Caco-2 (cell line): ENCODE results near the gene MAGED1. TPM values are rescaled to one million over a fixed set of nuclear protein-coding genes. Genes with fewer than 3 reads are reported as not detected.

ENCODE experiments used
- BruUV-seq: library from RNA; stranded (reverse); fragments of 400-500 nt; replicated peaks from 2 replicates; lab custom pipeline; 2021; lab: Mats Ljungman, UMichigan
- CTCF ChIA-PET: fragments of 300-600 bp; sonication (Branson Sonifier 250); formaldehyde crosslinking; loops from one replicate; lab custom pipeline; 2022; ENCODE audit warnings: antibody characterized with exemption; lab: Charles Lee
- POLR2A ChIA-PET: fragments of 300-600 bp; sonication (Branson Sonifier 250); formaldehyde crosslinking; loops from one replicate; lab custom pipeline; 2022; ENCODE audit warnings: antibody characterized with exemption; lab: Charles Lee
- DNase-seq, 2 experiments: peaks; one replicate each; pipeline versions ENCODE4 v3.0.0 to v3.0.0-alpha.2; 2020 to 2022
- H3K27me3 ChIP-seq: replicated peaks from 2 replicates; pipeline ENCODE4 v1.6.0; 2011; ENCODE audit warnings: low read length; ENCODE audit not compliant: control insufficient read depth, insufficient read depth
- H3K36me3 ChIP-seq: 2 replicates; pipeline ENCODE4 v1.5.1; 2011; ENCODE audit warnings: low read length; ENCODE audit not compliant: control insufficient read depth, insufficient read depth
- H3K4me1 ChIP-seq: fragments of 250-450 bp; sonication (Bioruptor Pico); 2 replicates; pipeline ENCODE4 v1.5.1; 2020; ENCODE audit warnings: mild to moderate bottlenecking
- H3K4me3 ChIP-seq: 2 replicates; pipeline ENCODE4 v1.5.1; 2011; ENCODE audit warnings: low read depth, mild to moderate bottlenecking, control low read depth, low read length
- H3K9me3 ChIP-seq: fragments of 250-450 bp; sonication (Bioruptor Pico); 2 replicates; pipeline ENCODE4 v1.5.1; 2020; ENCODE audit warnings: mild to moderate bottlenecking, moderate library complexity
- H3K27ac Mint-ChIP-seq: one replicate; pipeline ENCODE4 v1.8.0; 2022; ENCODE audit warnings: mixed read lengths; ENCODE audit not compliant: unreplicated experiment
- H3K27me3 Mint-ChIP-seq: one replicate; pipeline ENCODE4 v1.8.0; 2022; ENCODE audit warnings: mixed read lengths; ENCODE audit not compliant: insufficient read depth, unreplicated experiment
- H3K36me3 Mint-ChIP-seq: one replicate; pipeline ENCODE4 v1.8.0; 2022; ENCODE audit warnings: mild to moderate bottlenecking, mixed read lengths; ENCODE audit not compliant: insufficient read depth, unreplicated experiment
- H3K4me1 Mint-ChIP-seq: one replicate; pipeline ENCODE4 v1.8.0; 2022; ENCODE audit warnings: low read depth, mixed read lengths; ENCODE audit not compliant: unreplicated experiment
- H3K4me3 Mint-ChIP-seq: one replicate; pipeline ENCODE4 v1.8.0; 2022; ENCODE audit warnings: mild to moderate bottlenecking, moderate library complexity, mixed read lengths; ENCODE audit not compliant: unreplicated experiment
- H3K9me3 Mint-ChIP-seq: one replicate; pipeline ENCODE4 v1.8.0; 2022; ENCODE audit warnings: mixed read lengths; ENCODE audit not compliant: unreplicated experiment
- intact Hi-C: fragments of 100-400 bp; cut with micrococcal nuclease; formaldehyde crosslinking; loops from one replicate; pipeline ENCODE4 v1.10.0; 2022; ENCODE audit not compliant: unreplicated experiment
- total RNA-seq: library from RNA; stranded (reverse); gene quantifications from 2 replicates; pipeline ENCODE4 v1.2.3, GENCODE V29; 2022
- TF ChIP-seq, protein P1 (sequence below), 2 experiments: fragments of 200-600 bp in 1 of 2; IDR thresholded peaks; 1 replicate in 1 of 2; 2 replicates in 1 of 2; pipeline versions ENCODE4 v1.5.1 to v1.8.0; 2011 to 2022; ENCODE audit warnings: antibody characterized with exemption in 1 of 2, control low read depth in 1 of 2, inconsistent platforms in 1 of 2, low read depth in 1 of 2, low read length in 1 of 2, mild to moderate bottlenecking in 1 of 2, moderate library complexity in 1 of 2; ENCODE audit not compliant: insufficient read depth in 1 of 2, severe bottlenecking in 1 of 2, unreplicated experiment in 1 of 2

MAGED1 gene
- total RNA-seq, 1 experiment from 2014 or later = 174 TPM

DNA sequence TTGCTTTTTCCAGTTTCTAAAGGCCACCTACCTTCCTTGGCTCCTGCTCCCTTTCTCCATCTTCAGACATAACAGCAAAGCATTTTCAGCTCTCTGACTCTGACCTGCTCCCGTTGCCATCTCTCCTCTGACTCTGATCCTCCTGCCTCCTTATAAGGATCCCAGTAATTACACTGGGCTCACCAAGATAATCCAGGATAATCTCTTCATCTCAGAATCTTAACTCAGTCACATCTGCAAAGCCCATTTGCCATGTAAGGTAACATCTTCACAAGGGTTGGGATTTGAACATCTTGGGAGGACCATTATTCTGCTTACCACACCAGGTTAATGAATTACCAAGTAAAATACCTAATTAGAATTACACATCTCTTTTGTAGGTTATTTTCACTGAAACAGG lies 41.3 kb upstream of the MAGED1 start:
- POLR2A ChIA-PET = no interaction called here

DNA sequence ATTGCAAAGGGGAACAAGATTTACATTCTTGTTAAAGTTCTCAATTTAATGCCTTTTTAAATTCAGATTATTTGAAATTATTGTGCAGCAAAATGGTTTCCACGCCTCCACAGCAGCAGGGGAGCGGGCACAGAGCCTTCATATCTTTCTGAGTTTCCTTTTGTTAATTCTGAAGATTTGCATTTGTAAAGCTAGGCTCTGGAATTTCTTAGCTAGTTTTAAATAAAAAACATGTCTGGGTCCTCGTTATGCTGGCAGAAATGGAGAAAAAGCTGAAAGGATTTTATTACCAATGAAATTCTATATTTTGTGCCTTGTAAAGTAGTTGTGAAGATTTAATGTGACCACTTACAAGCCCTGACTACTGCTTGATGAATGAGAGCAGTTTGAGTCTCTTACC lies 40.8 kb upstream of the MAGED1 start:
- DNase-seq = no peak
- no TSS peak for BruUV-seq
- Histone ChIP-seq H3K27me3 (no peaks in the 10 kb centered on the region), H3K4me3 (no peak overlapping the region), H3K36me3 (no peaks in the 10 kb centered on the region), H3K9me3 (no peaks in the 10 kb centered on the region), H3K4me1 (no peaks in the 10 kb centered on the region)
- no peaks in the 10 kb centered on the region for H3K4me1 Mint-ChIP-seq
- no peaks in the 10 kb centered on the region for H3K27me3 Mint-ChIP-seq
- no peak overlapping the region for H3K4me3 Mint-ChIP-seq
- intact Hi-C loops = no loop called here
- TF ChIP-seq, protein P1, sequence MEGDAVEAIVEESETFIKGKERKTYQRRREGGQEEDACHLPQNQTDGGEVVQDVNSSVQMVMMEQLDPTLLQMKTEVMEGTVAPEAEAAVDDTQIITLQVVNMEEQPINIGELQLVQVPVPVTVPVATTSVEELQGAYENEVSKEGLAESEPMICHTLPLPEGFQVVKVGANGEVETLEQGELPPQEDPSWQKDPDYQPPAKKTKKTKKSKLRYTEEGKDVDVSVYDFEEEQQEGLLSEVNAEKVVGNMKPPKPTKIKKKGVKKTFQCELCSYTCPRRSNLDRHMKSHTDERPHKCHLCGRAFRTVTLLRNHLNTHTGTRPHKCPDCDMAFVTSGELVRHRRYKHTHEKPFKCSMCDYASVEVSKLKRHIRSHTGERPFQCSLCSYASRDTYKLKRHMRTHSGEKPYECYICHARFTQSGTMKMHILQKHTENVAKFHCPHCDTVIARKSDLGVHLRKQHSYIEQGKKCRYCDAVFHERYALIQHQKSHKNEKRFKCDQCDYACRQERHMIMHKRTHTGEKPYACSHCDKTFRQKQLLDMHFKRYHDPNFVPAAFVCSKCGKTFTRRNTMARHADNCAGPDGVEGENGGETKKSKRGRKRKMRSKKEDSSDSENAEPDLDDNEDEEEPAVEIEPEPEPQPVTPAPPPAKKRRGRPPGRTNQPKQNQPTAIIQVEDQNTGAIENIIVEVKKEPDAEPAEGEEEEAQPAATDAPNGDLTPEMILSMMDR (IDR thresholded peaks at IDR 0.05; ENCODE audit: insufficient read depth in 1 of 2, low read depth in 1 of 2, low read length in 1 of 2, severe bottlenecking in 1 of 2, unreplicated experiment in 1 of 2) = no peak
- H3K36me3 Mint-ChIP-seq = peaks cover 17% of the 10 kb centered on the region
- H3K27ac Mint-ChIP-seq = no peak overlapping the region
- no peaks in the 10 kb centered on the region for H3K9me3 Mint-ChIP-seq
- ChIA-PET CTCF (no interaction called here), POLR2A (no interaction called here)

More for the DNA sequence above, 41.3 kb upstream of the MAGED1 start:
- no TSS peak for BruUV-seq
- TF ChIP-seq, protein P1 (IDR thresholded peaks at IDR 0.05; ENCODE audit: insufficient read depth in 1 of 2, low read depth in 1 of 2, low read length in 1 of 2, severe bottlenecking in 1 of 2, unreplicated experiment in 1 of 2) = no peak
- no peak for DNase-seq
- Histone ChIP-seq H3K9me3 (no peaks in the 10 kb centered on the region), H3K4me3 (no peak overlapping the region), H3K27me3 (no peaks in the 10 kb centered on the region), H3K36me3 (no peaks in the 10 kb centered on the region), H3K4me1 (no peaks in the 10 kb centered on the region)
- no peaks in the 10 kb centered on the region for H3K4me1 Mint-ChIP-seq
- no peak overlapping the region for H3K27ac Mint-ChIP-seq
- intact Hi-C loops = no loop called here
- H3K9me3 Mint-ChIP-seq = no peaks in the 10 kb centered on the region
- CTCF ChIA-PET = no interaction called here
- H3K27me3 Mint-ChIP-seq = no peaks in the 10 kb centered on the region
- H3K36me3 Mint-ChIP-seq = peaks cover 17% of the 10 kb centered on the region
- H3K4me3 Mint-ChIP-seq = no peak overlapping the region

DNA sequence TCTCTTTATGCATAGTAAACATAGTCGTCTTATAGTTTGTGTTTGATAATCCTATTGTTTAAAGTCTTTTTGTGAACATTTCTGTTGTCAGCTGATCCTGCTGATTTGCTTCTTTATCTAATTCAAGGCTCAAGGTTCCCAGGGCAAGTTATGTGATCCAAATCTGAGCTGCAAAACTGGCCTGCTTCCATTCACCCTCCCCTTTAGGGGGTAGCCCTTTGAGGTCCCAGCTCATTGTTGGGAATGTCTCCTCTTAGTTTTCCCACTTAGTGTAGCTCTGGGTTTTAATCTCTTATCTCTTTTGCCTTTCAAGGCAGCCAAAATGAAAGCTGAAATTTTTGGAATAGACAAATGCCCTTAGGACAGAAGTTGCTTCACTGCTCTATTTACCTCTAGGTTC lies 40.2 kb upstream of the MAGED1 start:
- no peak overlapping the region for H3K4me3 Mint-ChIP-seq
- DNase-seq = no peak
- intact Hi-C loops = no loop called here
- H3K9me3 ChIP-seq = no peaks in the 10 kb centered on the region
- H3K9me3 Mint-ChIP-seq = no peaks in the 10 kb centered on the region
- H3K27me3 ChIP-seq = no peaks in the 10 kb centered on the region
- no peaks in the 10 kb centered on the region for H3K4me1 ChIP-seq
- no peak overlapping the region for H3K27ac Mint-ChIP-seq
- H3K4me1 Mint-ChIP-seq = no peaks in the 10 kb centered on the region
- TF ChIP-seq, protein P1 (IDR thresholded peaks at IDR 0.05; ENCODE audit: insufficient read depth in 1 of 2, low read depth in 1 of 2, low read length in 1 of 2, severe bottlenecking in 1 of 2, unreplicated experiment in 1 of 2) = no peak
- ChIA-PET CTCF (no interaction called here), POLR2A (no interaction called here)
- no peak overlapping the region for H3K4me3 ChIP-seq
- no peaks in the 10 kb centered on the region for H3K36me3 ChIP-seq
- H3K27me3 Mint-ChIP-seq = no peaks in the 10 kb centered on the region
- no TSS peak for BruUV-seq
- peaks cover 17% of the 10 kb centered on the region for H3K36me3 Mint-ChIP-seq
